Measurements from ENCODE around the gene BRIP1.
"Not testable (repeated sequence)": the region's sequence is repeated elsewhere in the genome, so short reads cannot be mapped to it uniquely, and the experiment has no call there.

The BRIP1 gene

GRCh38 chr17:61862975-61863800 lies at the start of gene BRIP1:
TSS of gene BRIP1 (minus strand) at chr17:61863528. CDS start at chr17:61861539, 1,989 bp downstream.
- DNase-seq (ENCODE audit: low read depth): peak; percentile 83

GRCh38 chr17:61908292-61909037 lies 45.1 kb upstream of the BRIP1 start:
- DNase-seq (ENCODE audit: low read depth): no peak

- DNase-seq (ENCODE audit: low read depth): no peak
Observed at GRCh38 chr17:61907361-61907760, 44.0 kb upstream of the BRIP1 start.

- DNase-seq (ENCODE audit: low read depth): no peak
Observed at GRCh38 chr17:61904094-61904710, 40.9 kb upstream of the BRIP1 start.

- no peak for DNase-seq (ENCODE audit: low read depth)
Observed at GRCh38 chr17:61903251-61903650, 39.9 kb upstream of the BRIP1 start.

- no peak for DNase-seq (ENCODE audit: low read depth)
Observed at GRCh38 chr17:61897548-61898180, 34.3 kb upstream of the BRIP1 start.

- DNase-seq (ENCODE audit: low read depth): no peak
Observed at GRCh38 chr17:61895391-61895790, 32.1 kb upstream of the BRIP1 start.

GRCh38 chr17:61894310-61894709 lies 31.0 kb upstream of the BRIP1 start:
- not testable (repeated sequence) for DNase-seq (ENCODE audit: low read depth)

GRCh38 chr17:61887733-61888132 lies 24.4 kb upstream of the BRIP1 start:
- not testable (repeated sequence) for DNase-seq (ENCODE audit: low read depth)

- not testable (repeated sequence) for DNase-seq (ENCODE audit: low read depth)
Observed at GRCh38 chr17:61885865-61886264, 22.5 kb upstream of the BRIP1 start.

- no peak for DNase-seq (ENCODE audit: low read depth)
Observed at GRCh38 chr17:61884864-61885263, 21.5 kb upstream of the BRIP1 start.

GRCh38 chr17:61880589-61881102 lies 17.3 kb upstream of the BRIP1 start:
- no peak for DNase-seq (ENCODE audit: low read depth)

- no peak for DNase-seq (ENCODE audit: low read depth)
Observed at GRCh38 chr17:61878984-61879612, 15.8 kb upstream of the BRIP1 start.

- DNase-seq (ENCODE audit: low read depth): no peak
Observed at GRCh38 chr17:61878520-61878919, 15.2 kb upstream of the BRIP1 start.

- DNase-seq (ENCODE audit: low read depth): no peak
Observed at GRCh38 chr17:61877837-61878236, 14.5 kb upstream of the BRIP1 start.

- DNase-seq (ENCODE audit: low read depth): no peak
Observed at GRCh38 chr17:61875804-61876203, 12.5 kb upstream of the BRIP1 start.

- no peak for DNase-seq (ENCODE audit: low read depth)
Observed at GRCh38 chr17:61875285-61875684, 12.0 kb upstream of the BRIP1 start.

GRCh38 chr17:61874075-61874474 lies 10.7 kb upstream of the BRIP1 start:
- no peak for DNase-seq (ENCODE audit: low read depth)

GRCh38 chr17:61872099-61872498 lies 8.8 kb upstream of the BRIP1 start:
- no peak for DNase-seq (ENCODE audit: low read depth)

- no peak for DNase-seq (ENCODE audit: low read depth)
Observed at GRCh38 chr17:61869138-61869537, 5.8 kb upstream of the BRIP1 start.

- DNase-seq (ENCODE audit: low read depth): no peak
Observed at GRCh38 chr17:61868074-61868473, 4.7 kb upstream of the BRIP1 start.

- DNase-seq (ENCODE audit: low read depth): no peak
Observed at GRCh38 chr17:61867033-61867432, 3.7 kb upstream of the BRIP1 start.
